WTC11 (cell line): ENCODE results near the gene FAM241A.

Experiments
- AFF4 ChIP-seq: sonication (generic); formaldehyde crosslinking; IDR thresholded peaks from 2 replicates; pipeline ENCODE4 v1.8.1; 2023; ENCODE audit warnings: mild to moderate bottlenecking, missing genetic modification reagents, borderline replicate concordance
- SP1 ChIP-seq: sonication (generic); formaldehyde crosslinking; conservative IDR thresholded peaks from 2 replicates; pipeline ENCODE4 v1.8.1; 2022; ENCODE audit warnings: missing genetic modification reagents
- USF1 ChIP-seq: sonication (generic); formaldehyde crosslinking; IDR thresholded peaks from 2 replicates; pipeline ENCODE4 v1.8.0; 2022; ENCODE audit warnings: mild to moderate bottlenecking, missing genetic modification reagents
- ZNF263 ChIP-seq: sonication (generic); formaldehyde crosslinking; IDR thresholded peaks from 2 replicates; pipeline ENCODE4 v1.8.1; 2022; ENCODE audit warnings: low read depth, mild to moderate bottlenecking, moderate library complexity, missing genetic modification reagents
- ZSCAN18 ChIP-seq: fragments of 250-450 bp; sonication (Bioruptor Pico); IDR thresholded peaks from 2 replicates; pipeline ENCODE4 v2.1.2; 2022; ENCODE audit warnings: mild to moderate bottlenecking, moderate library complexity
- TF ChIP-seq, protein P1 (sequence below): sonication (generic); formaldehyde crosslinking; IDR thresholded peaks from 2 replicates; pipeline ENCODE4 v1.8.1; 2023; ENCODE audit warnings: mild to moderate bottlenecking, missing genetic modification reagents

DNA sequence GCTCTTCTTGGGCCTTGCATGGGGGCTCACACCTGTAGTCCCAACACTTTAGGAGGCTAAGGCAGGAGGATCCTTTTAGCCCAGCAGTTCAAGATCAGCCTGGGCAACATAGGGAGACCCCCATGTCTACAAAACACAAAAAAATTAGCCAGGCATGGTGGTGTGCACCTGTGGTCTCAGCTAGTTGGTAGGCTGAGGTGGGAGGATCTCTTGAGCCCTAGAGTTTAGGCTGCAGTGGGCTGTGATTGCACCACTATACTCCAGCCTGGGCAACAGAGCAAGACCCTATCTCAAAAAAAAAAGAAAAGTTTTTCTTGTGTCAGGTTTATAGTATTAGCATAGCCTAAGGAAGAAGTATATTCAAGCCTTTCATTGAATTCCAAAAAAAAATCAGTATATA is 30.8 kb upstream of the FAM241A start:
- TF ChIP-seq AFF4 (no peak), USF1 (CRISPR knock-in tag) (no peak), ZSCAN18 (CRISPR knock-in tag) (no peak), SP1 (CRISPR knock-in tag) (no peak), ZNF263 (no peak)
- TF ChIP-seq, protein P1, sequence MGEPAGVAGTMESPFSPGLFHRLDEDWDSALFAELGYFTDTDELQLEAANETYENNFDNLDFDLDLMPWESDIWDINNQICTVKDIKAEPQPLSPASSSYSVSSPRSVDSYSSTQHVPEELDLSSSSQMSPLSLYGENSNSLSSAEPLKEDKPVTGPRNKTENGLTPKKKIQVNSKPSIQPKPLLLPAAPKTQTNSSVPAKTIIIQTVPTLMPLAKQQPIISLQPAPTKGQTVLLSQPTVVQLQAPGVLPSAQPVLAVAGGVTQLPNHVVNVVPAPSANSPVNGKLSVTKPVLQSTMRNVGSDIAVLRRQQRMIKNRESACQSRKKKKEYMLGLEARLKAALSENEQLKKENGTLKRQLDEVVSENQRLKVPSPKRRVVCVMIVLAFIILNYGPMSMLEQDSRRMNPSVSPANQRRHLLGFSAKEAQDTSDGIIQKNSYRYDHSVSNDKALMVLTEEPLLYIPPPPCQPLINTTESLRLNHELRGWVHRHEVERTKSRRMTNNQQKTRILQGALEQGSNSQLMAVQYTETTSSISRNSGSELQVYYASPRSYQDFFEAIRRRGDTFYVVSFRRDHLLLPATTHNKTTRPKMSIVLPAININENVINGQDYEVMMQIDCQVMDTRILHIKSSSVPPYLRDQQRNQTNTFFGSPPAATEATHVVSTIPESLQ (CRISPR knock-in tag), result no peak
